Keratinocyte (primary cell): ENCODE measurements around the gene CD180. TPM values are rescaled to one million over a fixed set of nuclear protein-coding genes. Genes with fewer than 3 reads are reported as not detected.

Experiments
- DNase-seq: peaks from one replicate; pipeline ENCODE4 v3.0.0-alpha.2; 2011; ENCODE audit warnings: low read depth, missing footprints, low spot score
- FAIRE-seq: peaks from 2 replicates; lab custom pipeline; 2011; peaks lifted over from hg19 to GRCh38; lab: Jason Lieb, UNC
- H2AFZ ChIP-seq: 2 replicates; pipeline ENCODE4 v1.6.0; 2012; ENCODE audit warnings: low read length, control low read depth, inconsistent platforms; ENCODE audit not compliant: control insufficient read depth
- H3K27ac ChIP-seq: 2 replicates; pipeline ENCODE4 v1.5.1; 2011; ENCODE audit warnings: low read length; ENCODE audit not compliant: control insufficient read depth, insufficient read depth
- H3K27me3 ChIP-seq: 3 replicates; pipeline ENCODE4 v1.6.0; 2011; ENCODE audit warnings: low read length; ENCODE audit not compliant: control insufficient read depth, insufficient read depth; ENCODE audit errors: extremely low read depth
- H3K36me3 ChIP-seq, 2 experiments: 2 replicates in 1 of 2; 3 replicates in 1 of 2; pipeline ENCODE4 v1.5.1; 2011; ENCODE audit warnings: low read length in 2 of 2, mild to moderate bottlenecking in 1 of 2; ENCODE audit not compliant: control insufficient read depth in 2 of 2, insufficient read depth in 2 of 2; ENCODE audit errors: extremely low read depth in 1 of 2
- H3K4me1 ChIP-seq: 3 replicates; pipeline ENCODE4 v1.5.1; 2011; ENCODE audit warnings: low read length; ENCODE audit not compliant: control insufficient read depth, insufficient read depth; ENCODE audit errors: extremely low read depth
- H3K4me2 ChIP-seq: 3 replicates; pipeline ENCODE4 v1.6.0; 2011; ENCODE audit warnings: low read depth, low read length; ENCODE audit not compliant: control insufficient read depth, insufficient read depth; ENCODE audit errors: extremely low read depth
- H3K4me3 ChIP-seq, 3 experiments: fragments of 200-600 bp in 1 of 3; sonication (generic) in 1 of 3; 2 replicates in 2 of 3; 3 replicates in 1 of 3; pipeline ENCODE4 v1.5.1; 2011 to 2016; ENCODE audit warnings: low read length in 3 of 3, mild to moderate bottlenecking in 3 of 3, control low read depth in 2 of 3, inconsistent platforms in 1 of 3, low read depth in 1 of 3, mixed read lengths in 1 of 3, mixed run types in 1 of 3, moderate library complexity in 1 of 3; ENCODE audit not compliant: control insufficient read depth in 2 of 3, insufficient read depth in 2 of 3; ENCODE audit errors: extremely low read depth in 1 of 3
- H3K79me2 ChIP-seq: 2 replicates; pipeline ENCODE4 v1.6.0; 2012; ENCODE audit warnings: low read length; ENCODE audit not compliant: control insufficient read depth, insufficient read depth
- H3K9ac ChIP-seq: 3 replicates; pipeline ENCODE4 v1.6.0; 2011; ENCODE audit warnings: low read length; ENCODE audit not compliant: control insufficient read depth, insufficient read depth; ENCODE audit errors: extremely low read depth
- H3K9me1 ChIP-seq: 3 replicates; pipeline ENCODE4 v1.6.0; 2011; ENCODE audit warnings: low read length; ENCODE audit not compliant: control insufficient read depth, insufficient read depth; ENCODE audit errors: extremely low read depth
- H3K9me3 ChIP-seq: 2 replicates; pipeline ENCODE4 v1.5.1; 2012; ENCODE audit warnings: low read depth, low read length; ENCODE audit not compliant: control insufficient read depth
- H4K20me1 ChIP-seq: 3 replicates; pipeline ENCODE4 v1.6.0; 2011; ENCODE audit warnings: low read length; ENCODE audit not compliant: control insufficient read depth, insufficient read depth; ENCODE audit errors: extremely low read depth
- CTCF ChIP-seq, 3 experiments: IDR thresholded peaks in 1 of 3; conservative IDR thresholded peaks in 1 of 3; optimal IDR thresholded peaks in 1 of 3; 2 replicates in 2 of 3; 3 replicates in 1 of 3; pipeline versions ENCODE3 to v1.5.1; 2011; ENCODE audit warnings: low read length in 3 of 3, mild to moderate bottlenecking in 3 of 3, moderate library complexity in 2 of 3, control low read depth in 1 of 3, inconsistent platforms in 1 of 3; ENCODE audit not compliant: insufficient read depth in 2 of 3; ENCODE audit errors: extremely low read depth in 1 of 3
- EZH2 ChIP-seq: IDR thresholded peaks from one replicate; pipeline ENCODE4 v1.6.1; 2012; ENCODE audit warnings: inconsistent platforms, mild to moderate bottlenecking, low read length, moderate library complexity
- dilution Hi-C: fragments of 300-500 bp; cut with MboI; formaldehyde crosslinking; loops from one replicate; pipeline ENCODE4 v1.7.0; 2020; ENCODE audit warnings: low sequenced_read_pairs; ENCODE audit not compliant: extremely low pct_ligation_motif_present
- polyA plus RNA-seq, 5 experiments: library from polyadenylated mRNA; depleted of rRNA in 3 of 5; stranded (reverse) in 3 of 5; stranded (forward) in 1 of 5; unstranded in 1 of 5; fragments of >200 nt; gene quantifications; 1 replicate in 1 of 5; 2 replicates in 3 of 5; 3 replicates in 1 of 5; pipeline versions ENCODE4 v1.2.1 to v1.2.3, GENCODE V29; 2011 to 2012; ENCODE audit warnings: missing spikeins in 2 of 5, low read depth in 1 of 5, low replicate concordance in 1 of 5

The CD180 gene
- polyA plus RNA-seq, 1 donor (not counting 4 experiments of a cell fraction or from before 2014, with no cell fraction given): not detected

GRCh38 chr5:67233075-67233474, 36.5 kb upstream of the CD180 start:
- dilution Hi-C loops: no loop called here
- TF ChIP-seq EZH2 (no peak), CTCF (optimal IDR thresholded peaks at IDR 0.05 in 1 of 3, IDR thresholded peaks at IDR 0.05 in 1 of 3, conservative IDR thresholded peaks at IDR 0.05 in 1 of 3; ENCODE audit: extremely low read depth in 1 of 3, insufficient read depth in 2 of 3, low read length in 3 of 3) (no peak)
- Histone ChIP-seq H3K4me1 (peaks cover 3% of the 10 kb centered on the region), H3K9me1 (no peaks in the 10 kb centered on the region), H3K79me2 (no peaks in the 10 kb centered on the region), H3K4me3 (no peak overlapping the region), H3K27ac (no peak overlapping the region), H3K4me2 (no peak overlapping the region), H2AFZ (no peak overlapping the region), H3K27me3 (no peaks in the 10 kb centered on the region), H3K36me3 (no peaks in the 10 kb centered on the region), H4K20me1 (no peaks in the 10 kb centered on the region), H3K9me3 (no peaks in the 10 kb centered on the region), H3K9ac (no peak overlapping the region)
- FAIRE-seq (no peak), DNase-seq (no peak)

DNA sequence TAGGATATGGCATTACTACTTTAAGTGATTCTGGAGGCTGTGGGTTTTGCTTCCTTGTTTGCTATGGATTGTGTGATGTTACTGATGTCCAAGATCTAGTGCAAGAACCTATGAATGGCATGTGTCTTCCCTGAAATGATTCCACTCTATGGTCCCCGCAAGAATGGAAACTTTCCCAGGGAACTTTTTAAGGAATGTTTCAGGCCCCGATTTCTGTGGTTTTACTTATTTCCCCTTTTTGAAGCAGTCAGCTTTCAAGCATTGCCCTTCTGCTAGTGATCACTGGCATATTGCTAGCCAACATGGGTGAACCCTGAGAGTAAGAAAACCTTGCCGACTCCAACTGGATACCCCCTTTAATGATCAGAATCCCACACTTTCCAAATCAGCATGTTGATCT, 26.6 kb upstream of the CD180 start:
- Histone ChIP-seq H3K4me3 (no peak overlapping the region), H3K27me3 (no peaks in the 10 kb centered on the region), H2AFZ (no peak overlapping the region), H3K27ac (no peak overlapping the region), H3K9me1 (no peaks in the 10 kb centered on the region), H3K4me2 (no peak overlapping the region), H3K9ac (no peak overlapping the region), H3K36me3 (no peaks in the 10 kb centered on the region), H4K20me1 (no peaks in the 10 kb centered on the region), H3K4me1 (no peaks in the 10 kb centered on the region), H3K79me2 (no peaks in the 10 kb centered on the region), H3K9me3 (no peaks in the 10 kb centered on the region)
- DNase-seq (no peak), FAIRE-seq (no peak)
- dilution Hi-C loops: no loop called here
- TF ChIP-seq EZH2: no peak
